ENCODE measurements around the gene C1orf50. TPM values are rescaled to one million over a fixed set of nuclear protein-coding genes. Genes with fewer than 3 reads are reported as not detected.

The C1orf50 gene
- total and polyA plus RNA-seq, 12 donors = 4.7 to 10.7 (median 7.8) TPM

DNA sequence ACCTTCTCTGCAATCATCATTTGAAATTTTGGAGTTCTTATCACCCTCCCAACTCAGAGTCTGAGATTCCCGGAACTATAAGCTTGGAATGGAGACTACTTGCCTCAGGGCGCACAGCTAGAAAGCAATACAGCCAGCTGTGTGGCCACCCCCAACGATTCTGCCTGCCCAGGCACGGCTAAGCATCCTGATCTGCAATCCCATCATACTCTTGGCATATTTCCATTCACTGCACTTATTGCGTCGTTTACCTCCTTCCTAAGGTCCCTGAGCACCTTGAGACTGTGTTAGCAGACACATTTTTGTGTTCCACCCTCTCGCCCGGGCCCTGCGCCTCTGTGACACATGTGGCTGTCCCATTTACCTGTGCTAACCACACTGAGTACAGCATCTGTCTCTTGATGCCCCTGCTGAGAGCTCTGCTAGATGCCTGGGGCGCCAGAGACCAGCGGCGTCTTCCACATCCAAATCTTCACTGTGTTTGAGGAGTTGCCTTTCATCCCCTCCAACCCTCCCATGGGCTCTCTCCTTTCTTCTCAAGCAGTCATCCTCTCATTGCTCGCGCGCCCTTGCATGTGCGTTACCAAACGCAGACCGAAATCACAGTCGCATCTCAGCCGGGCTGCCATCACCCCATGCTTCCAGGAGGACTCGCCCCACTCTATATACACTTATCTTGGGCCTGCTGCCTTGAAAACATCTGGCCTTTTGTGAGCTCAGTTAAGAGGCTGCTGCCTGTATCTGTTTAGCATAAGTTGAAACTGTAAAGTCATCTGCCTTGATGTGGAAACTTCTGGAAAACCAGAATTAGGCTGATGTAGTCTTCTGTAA, 23.5 kb upstream of the C1orf50 start:
- Histone ChIP-seq H3K4me1 (peaks cover 0 to 4% (median 0%) of the 10 kb centered on the region in 9 donors), H3K4me3 (no peak overlapping the region), H3K36me3 (peaks cover 0 to 30% (median 8%) of the 10 kb centered on the region in 9 donors), H3K27ac (no peak overlapping the region), H3K9me3 (no peaks in the 10 kb centered on the region), H3K27me3 (no peaks in the 10 kb centered on the region)
- ATAC-seq = no peak
- 83% methylated on average over 21 of the region's 21 CpGs for WGBS, 2 donors
- DNase-seq = no peak
- TF ChIP-seq, protein P1, sequence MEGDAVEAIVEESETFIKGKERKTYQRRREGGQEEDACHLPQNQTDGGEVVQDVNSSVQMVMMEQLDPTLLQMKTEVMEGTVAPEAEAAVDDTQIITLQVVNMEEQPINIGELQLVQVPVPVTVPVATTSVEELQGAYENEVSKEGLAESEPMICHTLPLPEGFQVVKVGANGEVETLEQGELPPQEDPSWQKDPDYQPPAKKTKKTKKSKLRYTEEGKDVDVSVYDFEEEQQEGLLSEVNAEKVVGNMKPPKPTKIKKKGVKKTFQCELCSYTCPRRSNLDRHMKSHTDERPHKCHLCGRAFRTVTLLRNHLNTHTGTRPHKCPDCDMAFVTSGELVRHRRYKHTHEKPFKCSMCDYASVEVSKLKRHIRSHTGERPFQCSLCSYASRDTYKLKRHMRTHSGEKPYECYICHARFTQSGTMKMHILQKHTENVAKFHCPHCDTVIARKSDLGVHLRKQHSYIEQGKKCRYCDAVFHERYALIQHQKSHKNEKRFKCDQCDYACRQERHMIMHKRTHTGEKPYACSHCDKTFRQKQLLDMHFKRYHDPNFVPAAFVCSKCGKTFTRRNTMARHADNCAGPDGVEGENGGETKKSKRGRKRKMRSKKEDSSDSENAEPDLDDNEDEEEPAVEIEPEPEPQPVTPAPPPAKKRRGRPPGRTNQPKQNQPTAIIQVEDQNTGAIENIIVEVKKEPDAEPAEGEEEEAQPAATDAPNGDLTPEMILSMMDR (IDR thresholded peaks at IDR 0.05) = no peak
- intact Hi-C loops (cut with DNase I) = loop anchor here in 3 of 10 donors (10.0 kb wide), 3 partner anchors 399 to 599 kb away; partner anchors contain the start of gene GUCA2B (in 1 of the 3)

DNA sequence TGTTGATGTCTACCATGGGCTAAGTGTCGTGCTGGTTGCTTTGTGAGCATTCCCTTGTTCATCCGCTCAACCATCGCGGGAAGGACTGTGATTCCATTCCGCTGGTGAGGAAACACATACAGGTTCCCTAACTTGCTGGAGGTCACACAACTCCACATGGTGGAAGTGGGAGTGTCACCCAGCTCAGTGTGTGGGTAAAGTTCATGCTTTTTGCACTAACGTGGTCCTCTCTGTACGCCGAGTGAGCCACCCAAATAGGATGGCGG, 23.0 kb upstream of the C1orf50 start:
- TF ChIP-seq, protein P1 (IDR thresholded peaks at IDR 0.05) = no peak
- DNase-seq (no peak), ATAC-seq (no peak)
- Histone ChIP-seq H3K36me3 (peaks cover 0 to 36% (median 10%) of the 10 kb centered on the region in 9 donors), H3K4me3 (no peak overlapping the region), H3K27ac (no peak overlapping the region), H3K27me3 (no peaks in the 10 kb centered on the region), H3K4me1 (peaks cover 0 to 10% (median 0%) of the 10 kb centered on the region in 9 donors), H3K9me3 (no peaks in the 10 kb centered on the region)
- intact Hi-C loops (cut with DNase I) = loop anchor here in 3 of 10 donors (10.0 kb wide), 3 partner anchors 399 to 599 kb away; partner anchors contain the start of gene GUCA2B (in 1 of the 3)
- 92 to 96% methylated on average over 9 of the region's 9 CpGs for WGBS, 2 donors

GRCh38 chr1:42745851-42746250, 21.2 kb upstream of the C1orf50 start:
- intact Hi-C loops (cut with DNase I) = loop anchor here (1.0 to 10.0 kb wide), 9 partner anchors 159 to 601 kb away; partner anchors contain the start of gene GUCA2B (in 1 of the 10)
- peaks cover 0 to 16% (median 0%) of the 10 kb centered on the region in 9 donors for H3K4me1 ChIP-seq
- WGBS, 2 donors = 81% methylated on average over 8 of the region's 8 CpGs
- H3K27ac ChIP-seq = no peak overlapping the region
- no peak overlapping the region for H3K4me3 ChIP-seq
- DNase-seq (no peak), ATAC-seq (no peak)
- TF ChIP-seq, protein P1 (IDR thresholded peaks at IDR 0.05) = no peak
- H3K9me3 ChIP-seq = no peaks in the 10 kb centered on the region
- H3K27me3 ChIP-seq = no peaks in the 10 kb centered on the region
- peaks cover 0 to 53% (median 22%) of the 10 kb centered on the region in 9 donors for H3K36me3 ChIP-seq

DNA sequence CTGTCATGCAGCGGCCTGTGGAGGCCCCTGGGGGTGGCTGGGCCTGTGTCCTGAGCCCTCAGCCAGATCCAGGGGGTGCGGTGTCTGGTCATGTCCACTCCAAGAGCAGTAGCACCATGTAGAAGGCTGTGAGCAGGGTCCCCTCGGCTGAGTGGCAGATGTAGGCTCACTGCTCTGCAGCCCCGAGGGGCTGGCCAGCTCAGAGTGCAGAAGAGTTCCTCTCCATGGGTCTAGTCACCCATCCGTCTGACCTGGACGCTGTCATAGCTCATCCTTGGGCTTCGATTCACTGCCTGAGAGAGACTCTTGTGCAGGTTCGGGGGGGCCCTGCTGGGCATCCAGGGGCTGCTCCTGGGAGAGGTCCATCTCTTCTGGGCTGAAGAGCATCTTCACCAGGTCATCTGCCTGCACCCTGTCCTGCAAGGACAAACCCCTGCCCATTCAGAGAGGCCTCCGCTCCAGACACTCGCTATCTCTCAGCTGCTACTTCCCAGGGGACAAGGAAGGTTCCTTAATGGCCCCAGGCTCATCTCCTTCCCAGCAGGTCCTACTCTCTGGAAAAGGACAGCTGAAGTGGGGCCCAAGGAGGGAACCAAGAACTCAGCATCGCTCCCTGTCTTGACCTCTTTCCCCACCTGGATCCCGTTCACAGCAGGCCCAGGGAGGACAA, 20.5 kb upstream of the C1orf50 start:
- no peak overlapping the region for H3K27ac ChIP-seq
- peaks cover 0 to 16% (median 0%) of the 10 kb centered on the region in 9 donors for H3K4me1 ChIP-seq
- WGBS, 2 donors = 93 to 96% methylated on average over 12 of the region's 12 CpGs
- H3K27me3 ChIP-seq = no peaks in the 10 kb centered on the region
- no peaks in the 10 kb centered on the region for H3K9me3 ChIP-seq
- H3K4me3 ChIP-seq = no peak overlapping the region
- ATAC-seq = peak in 1 of 8 donors; percentile 6
- TF ChIP-seq, protein P1 (IDR thresholded peaks at IDR 0.05) = no peak
- H3K36me3 ChIP-seq = peaks cover 0 to 54% (median 22%) of the 10 kb centered on the region in 9 donors
- intact Hi-C loops (cut with DNase I) = loop anchor here (1.0 to 10.0 kb wide), 9 partner anchors 159 to 602 kb away; partner anchors contain the start of gene GUCA2B (in 1 of the 10)
- DNase-seq = no peak

All from heart right ventricle (tissue), 16 donors.